HG02623 (cell line): Measurements from ENCODE around the gene FTH1.
"Not testable (repeated sequence)": the region's sequence is repeated elsewhere in the genome, so short reads cannot be mapped to it uniquely, and the experiment has no call there.

Experiments used
- ATAC-seq: cut with Tn5 transposase; IDR thresholded peaks from one replicate; pipeline ENCODE4 v1.9.1; 2021; ENCODE audit warnings: moderate library complexity; ENCODE audit not compliant: unreplicated experiment

The FTH1 gene

GRCh38 chr11:61964058-61964665 is 3.3 kb downstream of the FTH1 start:
- no peak for ATAC-seq

GRCh38 chr11:61963282-61964057 is 4.0 kb downstream of the FTH1 start:
- no peak for ATAC-seq

GRCh38 chr11:61963016-61963281 is 4.5 kb downstream of the FTH1 start:
- ATAC-seq = no peak

GRCh38 chr11:61962213-61963015 is 5.0 kb downstream of the FTH1 start:
- ATAC-seq = no peak

- ATAC-seq = no peak
Measured at GRCh38 chr11:61961570-61962212, 5.7 kb downstream of the FTH1 start.

- no peak for ATAC-seq
Measured at GRCh38 chr11:61960532-61960931, 6.9 kb downstream of the FTH1 start.

GRCh38 chr11:61959678-61960077 is 7.8 kb downstream of the FTH1 start:
- ATAC-seq = no peak

- no peak for ATAC-seq
Measured at GRCh38 chr11:61959114-61959513, 8.3 kb downstream of the FTH1 start.

- no peak for ATAC-seq
Measured at GRCh38 chr11:61958590-61958989, 8.8 kb downstream of the FTH1 start.

GRCh38 chr11:61957021-61957770 is 10.2 kb downstream of the FTH1 start:
- ATAC-seq = no peak

GRCh38 chr11:61956191-61957020 is 11.0 kb downstream of the FTH1 start:
- ATAC-seq = no peak

- no peak for ATAC-seq
Measured at GRCh38 chr11:61955422-61956135, 11.9 kb downstream of the FTH1 start.

GRCh38 chr11:61954851-61955421 is 12.5 kb downstream of the FTH1 start:
- ATAC-seq = no peak

- no peak for ATAC-seq
Measured at GRCh38 chr11:61954106-61954850, 13.2 kb downstream of the FTH1 start.

- ATAC-seq = not testable (repeated sequence)
Measured at GRCh38 chr11:61953632-61954031, 13.8 kb downstream of the FTH1 start.

GRCh38 chr11:61952882-61953281 is 14.6 kb downstream of the FTH1 start:
- ATAC-seq = no peak

- ATAC-seq = no peak
Measured at GRCh38 chr11:61951484-61952135, 15.8 kb downstream of the FTH1 start.

GRCh38 chr11:61950035-61950547 is 17.3 kb downstream of the FTH1 start, which contains the start of gene BEST1:
Gene BEST1 (plus strand): TSS chr11:61950351. CDS start chr11:61951807, 1,456 bp downstream.
- ATAC-seq = no peak
